ENCODE data around the gene GPR158. TPM values are rescaled to one million over a fixed set of nuclear protein-coding genes. Genes with fewer than 3 reads are reported as not detected.

The GPR158 gene
- total RNA-seq, 2 donors from 2014 or later, result 0.09 to 0.29 TPM

DNA sequence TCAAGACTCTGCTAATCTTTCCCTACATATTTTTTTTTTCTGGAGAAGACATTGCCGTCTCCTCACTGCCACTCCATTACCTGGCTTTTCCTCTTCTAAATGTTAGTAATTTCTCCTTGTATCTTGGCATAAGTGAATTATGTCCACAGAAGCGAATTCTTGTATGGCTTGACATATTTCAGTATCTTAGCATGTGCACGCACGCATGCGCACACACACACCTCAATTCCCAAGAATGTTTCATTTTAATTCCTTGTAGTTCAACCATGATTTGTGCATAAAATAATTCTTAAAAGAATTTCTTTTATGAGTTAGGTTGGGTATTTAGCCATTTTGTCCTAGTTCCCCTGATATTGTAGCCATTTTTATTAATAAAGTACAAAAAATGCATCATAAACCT is 458.0 kb downstream of the GPR158 start:
- Mint-ChIP-seq H3K4me3 (no peak overlapping the region), H3K27me3 (ENCODE audit: insufficient read depth) (peaks cover 3% of the 10 kb centered on the region), H3K9me3 (no peaks in the 10 kb centered on the region), H3K4me1 (peaks cover 3% of the 10 kb centered on the region), H3K27ac (no peak overlapping the region), H3K36me3 (ENCODE audit: low read depth) (no peaks in the 10 kb centered on the region)
- no peaks in the 10 kb centered on the region for H3K27me3 ChIP-seq (ENCODE audit: control insufficient read depth, insufficient read depth, low read length, poor library complexity, severe bottlenecking)
- TF ChIP-seq, protein P1, sequence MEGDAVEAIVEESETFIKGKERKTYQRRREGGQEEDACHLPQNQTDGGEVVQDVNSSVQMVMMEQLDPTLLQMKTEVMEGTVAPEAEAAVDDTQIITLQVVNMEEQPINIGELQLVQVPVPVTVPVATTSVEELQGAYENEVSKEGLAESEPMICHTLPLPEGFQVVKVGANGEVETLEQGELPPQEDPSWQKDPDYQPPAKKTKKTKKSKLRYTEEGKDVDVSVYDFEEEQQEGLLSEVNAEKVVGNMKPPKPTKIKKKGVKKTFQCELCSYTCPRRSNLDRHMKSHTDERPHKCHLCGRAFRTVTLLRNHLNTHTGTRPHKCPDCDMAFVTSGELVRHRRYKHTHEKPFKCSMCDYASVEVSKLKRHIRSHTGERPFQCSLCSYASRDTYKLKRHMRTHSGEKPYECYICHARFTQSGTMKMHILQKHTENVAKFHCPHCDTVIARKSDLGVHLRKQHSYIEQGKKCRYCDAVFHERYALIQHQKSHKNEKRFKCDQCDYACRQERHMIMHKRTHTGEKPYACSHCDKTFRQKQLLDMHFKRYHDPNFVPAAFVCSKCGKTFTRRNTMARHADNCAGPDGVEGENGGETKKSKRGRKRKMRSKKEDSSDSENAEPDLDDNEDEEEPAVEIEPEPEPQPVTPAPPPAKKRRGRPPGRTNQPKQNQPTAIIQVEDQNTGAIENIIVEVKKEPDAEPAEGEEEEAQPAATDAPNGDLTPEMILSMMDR (conservative IDR thresholded peaks at IDR 0.05), result no peak
- H3K4me1 ChIP-seq (ENCODE audit: control insufficient read depth, insufficient read depth, low read length), result no peaks in the 10 kb centered on the region
- H3K27ac ChIP-seq (ENCODE audit: low read depth, low read length), result no peak overlapping the region
- no peak for DNase-seq
- H3K9ac ChIP-seq (ENCODE audit: extremely low read depth, low read length, poor library complexity, severe bottlenecking), result no peak overlapping the region
- no peaks in the 10 kb centered on the region for H3K36me3 ChIP-seq (ENCODE audit: control insufficient read depth, insufficient read depth, low read length)
- no peaks in the 10 kb centered on the region for H3K9me3 ChIP-seq (ENCODE audit: control insufficient read depth, low read length)
- 92% methylated on average over 5 of the region's 5 CpGs; no CpG with 5 or more reads in 1 of the 2 experiments for WGBS, 2 experiments (ENCODE audit: insufficient coverage in 1 of 2, insufficient read length in 1 of 2)
- no peak overlapping the region for H3K4me3 ChIP-seq (ENCODE audit: low read length)

DNA sequence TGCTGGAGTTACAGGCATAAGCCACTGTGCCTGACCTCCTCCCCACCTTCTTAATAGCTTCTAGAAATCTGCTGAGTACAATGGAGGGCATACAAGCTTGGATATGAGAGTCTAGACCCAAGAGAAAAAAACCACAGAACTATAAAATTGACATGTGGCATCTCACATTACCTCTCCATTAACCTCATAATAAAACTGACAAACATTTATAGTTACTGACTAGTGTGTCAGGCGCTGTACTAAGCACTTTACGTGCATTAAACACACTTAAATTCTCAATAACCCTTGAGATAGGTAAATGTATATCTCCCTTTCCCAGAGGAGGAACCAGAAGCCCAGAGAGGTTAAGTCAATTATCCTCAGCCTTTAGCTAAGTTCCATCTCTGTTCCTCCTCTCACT is 458.7 kb downstream of the GPR158 start:
- Mint-ChIP-seq H3K27me3 (ENCODE audit: insufficient read depth) (peaks cover 3% of the 10 kb centered on the region), H3K36me3 (ENCODE audit: low read depth) (no peaks in the 10 kb centered on the region), H3K27ac (no peak overlapping the region), H3K4me3 (no peak overlapping the region), H3K4me1 (peaks cover 3% of the 10 kb centered on the region), H3K9me3 (no peaks in the 10 kb centered on the region)
- Histone ChIP-seq H3K27me3 (ENCODE audit: control insufficient read depth, insufficient read depth, low read length, poor library complexity, severe bottlenecking) (no peaks in the 10 kb centered on the region), H3K36me3 (ENCODE audit: control insufficient read depth, insufficient read depth, low read length) (no peaks in the 10 kb centered on the region), H3K27ac (ENCODE audit: low read depth, low read length) (no peak overlapping the region), H3K4me3 (ENCODE audit: low read length) (no peak overlapping the region), H3K9ac (ENCODE audit: extremely low read depth, low read length, poor library complexity, severe bottlenecking) (no peak overlapping the region), H3K4me1 (ENCODE audit: control insufficient read depth, insufficient read depth, low read length) (no peaks in the 10 kb centered on the region), H3K9me3 (ENCODE audit: control insufficient read depth, low read length) (no peaks in the 10 kb centered on the region)
- 100% methylated on average over 2 of the region's 2 CpGs; no CpG with 5 or more reads in 1 of the 2 experiments for WGBS, 2 experiments (ENCODE audit: insufficient coverage in 1 of 2, insufficient read length in 1 of 2)
- no peak for DNase-seq
- TF ChIP-seq, protein P1 (conservative IDR thresholded peaks at IDR 0.05), result no peak

DNA sequence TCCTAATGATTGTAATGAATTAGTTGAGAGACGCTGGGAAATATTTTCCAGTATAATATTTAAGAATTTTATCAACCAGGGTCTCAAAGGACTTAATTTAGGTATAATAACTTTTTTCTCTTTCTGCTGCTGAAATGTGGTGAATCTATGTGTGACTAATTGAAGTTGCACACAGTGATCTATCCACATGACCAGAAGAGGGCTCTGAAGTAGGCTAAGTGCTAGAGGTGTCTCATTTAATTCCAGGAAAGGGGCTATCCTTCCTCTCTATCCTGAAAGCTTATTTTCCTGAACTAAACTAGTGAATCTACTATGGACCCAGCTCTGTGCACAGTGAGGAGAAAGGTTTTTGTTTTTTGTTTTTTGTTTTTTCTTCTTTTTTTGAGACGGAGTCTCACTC is 464.8 kb downstream of the GPR158 start:
- Mint-ChIP-seq H3K9me3 (no peaks in the 10 kb centered on the region), H3K4me3 (no peak overlapping the region), H3K36me3 (ENCODE audit: low read depth) (no peaks in the 10 kb centered on the region), H3K4me1 (no peaks in the 10 kb centered on the region), H3K27me3 (ENCODE audit: insufficient read depth) (no peaks in the 10 kb centered on the region), H3K27ac (no peak overlapping the region)
- H3K27ac ChIP-seq (ENCODE audit: low read depth, low read length), result no peak overlapping the region
- H3K4me1 ChIP-seq (ENCODE audit: control insufficient read depth, insufficient read depth, low read length), result no peaks in the 10 kb centered on the region
- DNase-seq, result no peak
- TF ChIP-seq, protein P1 (conservative IDR thresholded peaks at IDR 0.05), result peak; percentile 57
- H3K9me3 ChIP-seq (ENCODE audit: control insufficient read depth, low read length), result no peaks in the 10 kb centered on the region
- H3K4me3 ChIP-seq (ENCODE audit: low read length), result no peak overlapping the region
- WGBS, 2 experiments (ENCODE audit: insufficient coverage in 1 of 2, insufficient read length in 1 of 2), result 100% methylated on average over 1 of the region's 2 CpGs
- no peak overlapping the region for H3K9ac ChIP-seq (ENCODE audit: extremely low read depth, low read length, poor library complexity, severe bottlenecking)
- H3K36me3 ChIP-seq (ENCODE audit: control insufficient read depth, insufficient read depth, low read length), result no peaks in the 10 kb centered on the region
- H3K27me3 ChIP-seq (ENCODE audit: control insufficient read depth, insufficient read depth, low read length, poor library complexity, severe bottlenecking), result no peaks in the 10 kb centered on the region
